ENCODE data around the gene DLK2. TPM values are rescaled to one million over a fixed set of nuclear protein-coding genes. Genes with fewer than 3 reads are reported as not detected.

Gene DLK2
- total RNA-seq, 6 experiments from 2014 or later = 1.8 to 2.9 (median 2.2) TPM

DNA sequence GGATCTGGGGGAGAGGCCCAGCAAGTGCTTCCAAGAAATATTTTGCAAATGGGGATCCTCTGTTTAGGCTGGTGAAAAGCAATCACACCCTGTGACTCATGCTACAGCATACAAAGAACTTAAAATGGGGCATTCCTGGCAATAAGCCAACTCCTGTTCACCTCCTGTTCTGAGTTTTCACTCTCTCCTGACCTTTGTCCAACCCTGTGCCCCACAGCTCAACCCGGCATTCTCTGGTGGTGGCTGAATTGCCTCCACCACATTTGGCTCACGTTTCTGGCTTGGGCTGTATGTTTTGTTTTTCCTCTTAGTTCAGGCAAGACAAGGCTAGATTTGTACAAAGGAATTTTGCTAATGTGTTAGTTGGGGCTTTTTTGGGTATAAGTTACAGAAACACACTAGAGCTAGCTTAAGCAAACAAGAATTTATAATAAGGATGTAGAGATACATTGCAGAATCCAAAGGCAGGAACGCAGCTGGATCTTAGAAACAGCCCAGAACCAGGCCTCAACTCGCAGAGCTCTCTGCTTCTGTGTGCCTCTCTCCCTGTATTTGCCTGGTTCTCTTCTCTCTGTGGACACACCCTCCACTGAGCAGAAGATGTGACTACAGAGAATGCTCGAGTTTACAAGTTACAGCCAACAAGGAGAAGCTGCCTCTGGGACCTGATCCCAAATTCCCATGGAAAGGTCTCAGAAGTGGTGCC, 18.6 kb downstream of the DLK2 start:
- H3K27me3 Mint-ChIP-seq (ENCODE audit: insufficient read depth) = peaks cover 2% of the 10 kb centered on the region
- H3K9me3 Mint-ChIP-seq = no peaks in the 10 kb centered on the region
- TF ChIP-seq, protein P1, sequence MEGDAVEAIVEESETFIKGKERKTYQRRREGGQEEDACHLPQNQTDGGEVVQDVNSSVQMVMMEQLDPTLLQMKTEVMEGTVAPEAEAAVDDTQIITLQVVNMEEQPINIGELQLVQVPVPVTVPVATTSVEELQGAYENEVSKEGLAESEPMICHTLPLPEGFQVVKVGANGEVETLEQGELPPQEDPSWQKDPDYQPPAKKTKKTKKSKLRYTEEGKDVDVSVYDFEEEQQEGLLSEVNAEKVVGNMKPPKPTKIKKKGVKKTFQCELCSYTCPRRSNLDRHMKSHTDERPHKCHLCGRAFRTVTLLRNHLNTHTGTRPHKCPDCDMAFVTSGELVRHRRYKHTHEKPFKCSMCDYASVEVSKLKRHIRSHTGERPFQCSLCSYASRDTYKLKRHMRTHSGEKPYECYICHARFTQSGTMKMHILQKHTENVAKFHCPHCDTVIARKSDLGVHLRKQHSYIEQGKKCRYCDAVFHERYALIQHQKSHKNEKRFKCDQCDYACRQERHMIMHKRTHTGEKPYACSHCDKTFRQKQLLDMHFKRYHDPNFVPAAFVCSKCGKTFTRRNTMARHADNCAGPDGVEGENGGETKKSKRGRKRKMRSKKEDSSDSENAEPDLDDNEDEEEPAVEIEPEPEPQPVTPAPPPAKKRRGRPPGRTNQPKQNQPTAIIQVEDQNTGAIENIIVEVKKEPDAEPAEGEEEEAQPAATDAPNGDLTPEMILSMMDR (IDR thresholded peaks at IDR 0.05) = no peak
- peak overlapping the region; percentile 75 for H3K27ac Mint-ChIP-seq
- DNase-seq = peak; percentile 55
- H3K4me1 Mint-ChIP-seq (ENCODE audit: low read depth) = peaks cover 21% of the 10 kb centered on the region
- H3K4me3 Mint-ChIP-seq = no peak overlapping the region; the same call in 1 of the 2 replicates
- H3K36me3 Mint-ChIP-seq (ENCODE audit: low read depth) = peaks cover 6% of the 10 kb centered on the region; the same call in 1 of the 2 replicates

DNA sequence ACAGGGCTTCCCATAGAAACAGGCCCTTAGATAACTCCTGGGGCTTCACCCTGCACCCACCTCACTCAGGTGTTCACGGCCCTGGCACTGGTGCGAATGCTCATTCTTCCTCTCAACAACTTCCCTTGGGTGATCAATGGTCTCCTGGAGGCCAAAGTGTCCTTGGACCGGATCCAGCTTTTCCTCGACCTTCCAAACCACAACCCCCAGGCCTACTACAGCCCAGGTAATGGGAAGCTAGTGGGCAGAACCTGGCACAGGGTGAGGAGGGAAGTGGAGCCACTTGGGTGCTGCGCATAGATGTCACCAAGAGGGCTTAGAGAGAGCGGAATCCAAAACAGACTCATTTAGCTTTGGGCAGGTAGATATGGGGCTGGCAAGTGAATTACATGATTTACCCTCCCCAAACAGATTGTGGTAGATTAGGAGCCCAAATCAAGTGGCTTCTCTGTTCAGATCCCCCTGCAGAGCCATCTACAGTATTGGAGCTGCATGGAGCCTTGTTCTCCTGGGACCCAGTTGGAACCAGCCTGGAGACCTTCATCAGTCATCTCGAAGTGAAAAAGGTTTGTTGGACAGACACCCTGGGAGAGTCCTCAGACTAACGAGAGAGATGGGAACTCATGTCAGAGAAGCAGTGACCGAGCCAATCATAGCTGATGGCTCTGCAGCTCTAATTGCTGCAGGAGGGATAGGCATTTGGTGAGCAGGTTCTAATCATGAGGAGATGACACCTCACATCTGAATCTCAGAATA, 19.5 kb downstream of the DLK2 start:
- Mint-ChIP-seq H3K4me1 (ENCODE audit: low read depth) (peaks cover 21% of the 10 kb centered on the region), H3K27me3 (ENCODE audit: insufficient read depth) (peaks cover 2% of the 10 kb centered on the region), H3K9me3 (no peaks in the 10 kb centered on the region), H3K27ac (peak overlapping the region; percentile 75; the same call in 1 of the 2 replicates), H3K36me3 (ENCODE audit: low read depth) (peaks cover 7% of the 10 kb centered on the region; the same call in 1 of the 2 replicates), H3K4me3 (no peak overlapping the region)
- no peak for DNase-seq
- TF ChIP-seq, protein P1 (IDR thresholded peaks at IDR 0.05) = no peak

DNA sequence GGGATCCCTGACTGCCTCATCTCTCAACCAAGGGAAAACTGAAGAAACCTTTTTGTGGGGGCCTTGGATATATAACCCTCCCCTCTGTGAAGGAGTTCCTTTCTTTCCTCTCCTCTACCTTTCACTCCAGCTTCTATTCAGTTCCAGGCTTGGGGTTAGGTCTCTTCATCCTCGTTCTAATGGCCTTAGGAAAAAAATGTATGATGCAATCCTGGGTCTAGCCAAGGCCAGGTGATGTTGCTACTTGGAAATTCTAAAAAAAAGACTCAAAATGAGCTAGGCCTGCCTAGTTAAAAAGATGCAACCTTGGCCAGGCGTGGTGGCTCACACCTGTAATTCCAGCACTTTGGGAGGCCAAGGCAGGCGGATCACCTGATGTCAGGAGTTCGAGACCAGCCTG, 20.4 kb downstream of the DLK2 start:
- TF ChIP-seq, protein P1 (IDR thresholded peaks at IDR 0.05) = no peak
- Mint-ChIP-seq H3K27ac (no peak overlapping the region), H3K4me3 (no peak overlapping the region), H3K9me3 (no peaks in the 10 kb centered on the region), H3K27me3 (ENCODE audit: insufficient read depth) (peaks cover 2% of the 10 kb centered on the region), H3K36me3 (ENCODE audit: low read depth) (peaks cover 7% of the 10 kb centered on the region; the same call in 1 of the 2 replicates), H3K4me1 (ENCODE audit: low read depth) (peaks cover 21% of the 10 kb centered on the region)
- no peak for DNase-seq

DNA sequence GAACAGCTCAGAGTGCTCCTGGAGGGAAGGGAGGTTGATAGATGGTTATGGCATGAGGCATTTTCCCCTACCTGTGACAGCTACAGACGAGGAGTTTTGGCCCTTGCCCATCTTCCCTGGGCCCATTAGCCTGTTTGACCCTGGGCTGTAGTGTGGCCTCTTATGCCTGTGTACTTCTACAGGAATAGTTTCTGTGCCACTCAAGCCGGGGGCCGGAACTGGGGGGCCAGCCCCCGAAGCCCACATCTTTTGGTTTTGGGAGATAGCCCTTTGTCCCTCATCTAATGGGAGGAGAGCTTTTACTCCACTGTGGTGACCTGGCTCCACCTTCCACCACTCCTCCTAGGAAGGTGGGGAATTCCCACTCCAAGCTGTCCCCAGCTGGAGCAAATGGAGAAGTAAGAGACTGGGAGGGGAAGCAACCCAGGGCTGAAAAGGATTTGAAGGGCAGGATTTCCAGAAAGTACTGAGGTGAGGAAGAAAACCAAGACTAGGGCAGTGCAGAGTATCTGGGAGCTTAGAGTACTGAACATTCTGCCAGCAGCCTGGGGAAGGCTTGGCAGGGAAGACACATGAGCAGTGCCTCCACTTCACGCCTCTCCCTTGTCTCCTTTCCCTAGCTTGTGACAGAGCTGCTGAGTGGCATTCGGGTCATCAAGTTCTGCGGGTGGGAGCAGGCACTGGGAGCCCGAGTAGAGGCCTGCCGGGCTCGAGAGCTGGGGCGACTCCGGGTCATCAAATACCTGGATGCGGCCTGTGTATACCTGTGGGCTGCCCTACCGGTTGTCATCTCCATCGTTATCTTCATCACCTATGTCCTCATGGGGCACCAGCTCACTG, 21.1 kb downstream of the DLK2 start:
- Mint-ChIP-seq H3K27ac (no peak overlapping the region), H3K4me3 (no peak overlapping the region), H3K27me3 (ENCODE audit: insufficient read depth) (peaks cover 2% of the 10 kb centered on the region), H3K9me3 (no peaks in the 10 kb centered on the region), H3K36me3 (ENCODE audit: low read depth) (peaks cover 7% of the 10 kb centered on the region; the same call in 1 of the 2 replicates), H3K4me1 (ENCODE audit: low read depth) (peaks cover 22% of the 10 kb centered on the region)
- DNase-seq = no peak
- TF ChIP-seq, protein P1 (IDR thresholded peaks at IDR 0.05) = no peak

DNA sequence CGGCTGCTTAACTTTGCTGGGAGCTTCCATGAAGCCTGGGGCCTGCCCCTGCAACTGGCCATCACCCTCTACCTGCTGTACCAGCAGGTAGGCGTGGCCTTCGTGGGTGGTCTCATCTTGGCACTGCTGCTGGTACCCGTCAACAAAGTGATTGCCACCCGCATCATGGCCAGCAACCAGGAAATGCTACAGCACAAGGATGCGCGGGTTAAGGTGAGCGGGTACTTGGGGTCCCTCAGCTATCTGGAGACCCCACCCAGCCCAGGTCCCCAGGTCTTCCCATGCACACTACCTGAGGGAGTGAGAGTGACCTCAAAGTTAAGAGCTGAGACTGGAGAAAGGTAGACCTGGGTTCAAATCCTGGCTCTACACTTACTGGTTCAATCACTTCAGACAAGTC, 22.2 kb downstream of the DLK2 start:
- Mint-ChIP-seq H3K4me1 (ENCODE audit: low read depth) (peaks cover 32% of the 10 kb centered on the region), H3K27ac (no peak overlapping the region), H3K27me3 (ENCODE audit: insufficient read depth) (peaks cover 2% of the 10 kb centered on the region), H3K9me3 (no peaks in the 10 kb centered on the region), H3K4me3 (no peak overlapping the region), H3K36me3 (ENCODE audit: low read depth) (peaks cover 11% of the 10 kb centered on the region; the same call in 1 of the 2 replicates)
- TF ChIP-seq, protein P1 (IDR thresholded peaks at IDR 0.05) = no peak
- DNase-seq = no peak

Data from HFFc6 (cell line).